ENCODE results near the gene MILR1. TPM values are rescaled to one million over a fixed set of nuclear protein-coding genes. Genes with fewer than 3 reads are reported as not detected.

Gene MILR1
- total RNA-seq, 1 experiment from 2014 or later: 13.3 TPM

DNA sequence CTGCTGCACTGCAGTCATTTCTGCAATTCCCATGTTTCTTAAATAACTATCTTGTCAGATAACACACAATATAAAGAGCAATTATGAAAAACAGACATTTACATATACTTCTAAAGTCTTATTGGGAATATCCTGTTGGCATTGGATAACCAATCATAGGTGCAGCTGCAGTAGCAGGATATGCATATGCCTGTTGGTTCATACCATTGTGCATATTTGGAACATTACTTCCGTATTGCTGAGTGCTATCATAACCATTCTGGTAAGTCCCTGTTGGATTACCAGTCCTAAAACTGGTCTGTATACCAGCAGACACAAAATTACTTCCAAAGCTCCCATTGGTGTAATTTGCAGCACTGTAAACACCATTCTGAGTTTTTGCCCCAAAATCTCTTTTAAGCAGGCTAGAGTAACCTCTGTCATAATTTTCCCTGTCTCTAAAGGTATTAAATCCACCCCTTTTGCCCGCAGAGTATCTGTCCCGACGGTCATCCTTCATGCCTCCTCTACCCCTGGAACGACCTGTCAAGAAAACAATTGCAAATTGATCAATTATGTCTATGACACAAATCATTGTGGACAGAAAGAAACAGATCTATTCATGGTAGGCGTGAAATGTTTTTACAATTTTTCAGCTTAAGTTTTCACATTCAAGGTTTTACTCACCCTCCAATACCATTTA lies 51.0 kb downstream of the MILR1 start:
- intact Hi-C loops (cut with micrococcal nuclease): no loop called here
- ATAC-seq: no peak
- ChIA-PET POLR2A (ENCODE audit: unreplicated experiment) (interaction anchor here (0.5 to 0.6 kb wide), 4 partner anchors 59 to 733 kb away, joined by 3 to 7 read pairs (median 4); no protein-coding TSS in a partner anchor), CTCF (no interaction called here)
- TF ChIP-seq, protein P1, sequence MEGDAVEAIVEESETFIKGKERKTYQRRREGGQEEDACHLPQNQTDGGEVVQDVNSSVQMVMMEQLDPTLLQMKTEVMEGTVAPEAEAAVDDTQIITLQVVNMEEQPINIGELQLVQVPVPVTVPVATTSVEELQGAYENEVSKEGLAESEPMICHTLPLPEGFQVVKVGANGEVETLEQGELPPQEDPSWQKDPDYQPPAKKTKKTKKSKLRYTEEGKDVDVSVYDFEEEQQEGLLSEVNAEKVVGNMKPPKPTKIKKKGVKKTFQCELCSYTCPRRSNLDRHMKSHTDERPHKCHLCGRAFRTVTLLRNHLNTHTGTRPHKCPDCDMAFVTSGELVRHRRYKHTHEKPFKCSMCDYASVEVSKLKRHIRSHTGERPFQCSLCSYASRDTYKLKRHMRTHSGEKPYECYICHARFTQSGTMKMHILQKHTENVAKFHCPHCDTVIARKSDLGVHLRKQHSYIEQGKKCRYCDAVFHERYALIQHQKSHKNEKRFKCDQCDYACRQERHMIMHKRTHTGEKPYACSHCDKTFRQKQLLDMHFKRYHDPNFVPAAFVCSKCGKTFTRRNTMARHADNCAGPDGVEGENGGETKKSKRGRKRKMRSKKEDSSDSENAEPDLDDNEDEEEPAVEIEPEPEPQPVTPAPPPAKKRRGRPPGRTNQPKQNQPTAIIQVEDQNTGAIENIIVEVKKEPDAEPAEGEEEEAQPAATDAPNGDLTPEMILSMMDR (conservative IDR thresholded peaks at IDR 0.05; ENCODE audit: low read depth, low read length): no peak
- TF ChIP-seq EZH2phosphoT487 (IDR thresholded peaks at IDR 0.05; ENCODE audit: borderline replicate concordance, low read length) (no peak), EZH2 (IDR thresholded peaks at IDR 0.05; ENCODE audit: low read length, unreplicated experiment) (no peak)
- Histone ChIP-seq H3F3A (ENCODE audit: low read length, unreplicated experiment) (peaks cover 62% of the 10 kb centered on the region), H3K4me1 (ENCODE audit: insufficient read depth, low read length) (peaks cover 82% of the 10 kb centered on the region), H3K79me2 (ENCODE audit: low read length) (peaks cover 68% of the 10 kb centered on the region), H3K4me2 (ENCODE audit: low read length) (peak overlapping the region; percentile 93), H3K27ac (ENCODE audit: low read length) (no peak overlapping the region), H3K9me3 (ENCODE audit: low read length) (no peaks in the 10 kb centered on the region), H3K4me3 (ENCODE audit: low read length) (0 out of 2 replicates have a peak overlapping the region, but pooled peaks have one; percentile 3), H4K20me1 (ENCODE audit: low read length) (peaks cover 65% of the 10 kb centered on the region), H3K9me2 (replicated peaks; ENCODE audit: low read length) (no peaks in the 10 kb centered on the region), H3K36me3 (ENCODE audit: low read depth, low read length) (peaks cover 72% of the 10 kb centered on the region), H3K9ac (ENCODE audit: low read length) (no peak overlapping the region), H3K27me3 (ENCODE audit: low read length) (no peaks in the 10 kb centered on the region), H2AFZ (ENCODE audit: low read length) (no peak overlapping the region)
- no TSS peak for BruUV-seq (replicated peaks)
- DNase-seq: peak; percentile 32

DNA sequence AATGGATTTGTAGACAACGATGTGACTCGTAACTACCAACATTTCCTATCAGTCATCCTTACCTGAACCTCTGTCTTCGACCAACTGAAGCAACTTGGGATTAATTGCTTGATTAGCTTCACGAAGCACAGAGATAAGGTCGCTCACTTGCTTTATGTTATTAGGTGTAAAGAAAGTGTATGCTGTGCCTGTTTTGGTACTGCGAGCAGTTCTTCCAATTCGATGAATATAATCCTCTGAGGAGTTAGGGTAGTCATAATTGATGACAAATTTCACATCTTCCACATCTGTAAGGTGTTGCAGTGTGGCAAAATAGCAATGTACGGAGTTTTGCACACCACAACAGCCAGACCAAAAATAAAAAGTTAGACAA lies 51.6 kb downstream of the MILR1 start:
- Histone ChIP-seq H3K9me2 (replicated peaks; ENCODE audit: low read length) (no peaks in the 10 kb centered on the region), H4K20me1 (ENCODE audit: low read length) (peaks cover 70% of the 10 kb centered on the region), H3K4me3 (ENCODE audit: low read length) (0 out of 2 replicates have a peak overlapping the region, but pooled peaks have one; percentile 3), H3K9me3 (ENCODE audit: low read length) (no peaks in the 10 kb centered on the region), H3K9ac (ENCODE audit: low read length) (no peak overlapping the region), H2AFZ (ENCODE audit: low read length) (no peak overlapping the region), H3K27ac (ENCODE audit: low read length) (no peak overlapping the region), H3K4me1 (ENCODE audit: insufficient read depth, low read length) (peaks cover 77% of the 10 kb centered on the region), H3K36me3 (ENCODE audit: low read depth, low read length) (peaks cover 76% of the 10 kb centered on the region), H3K27me3 (ENCODE audit: low read length) (no peaks in the 10 kb centered on the region), H3K79me2 (ENCODE audit: low read length) (peaks cover 68% of the 10 kb centered on the region), H3F3A (ENCODE audit: low read length, unreplicated experiment) (peaks cover 62% of the 10 kb centered on the region), H3K4me2 (ENCODE audit: low read length) (peak overlapping the region; percentile 93)
- no TSS peak for BruUV-seq (replicated peaks)
- intact Hi-C loops (cut with micrococcal nuclease): no loop called here
- ChIA-PET CTCF (no interaction called here), POLR2A (ENCODE audit: unreplicated experiment) (interaction anchor here (0.5 to 0.6 kb wide), 2 partner anchors 59 to 732 kb away, joined by 3 read pairs; no protein-coding TSS in a partner anchor)
- ATAC-seq: no peak
- TF ChIP-seq EZH2phosphoT487 (IDR thresholded peaks at IDR 0.05; ENCODE audit: borderline replicate concordance, low read length): no peak
- TF ChIP-seq EZH2 (IDR thresholded peaks at IDR 0.05; ENCODE audit: low read length, unreplicated experiment): no peak
- TF ChIP-seq, protein P1 (conservative IDR thresholded peaks at IDR 0.05; ENCODE audit: low read depth, low read length): no peak
- DNase-seq: no peak
